HG03095 (cell line): ENCODE measurements around the gene BCKDHB.
"Not testable (repeated sequence)": the region's sequence is repeated elsewhere in the genome, so short reads cannot be mapped to it uniquely, and the experiment has no call there.

ENCODE experiments used
- ATAC-seq: cut with Tn5 transposase; IDR thresholded peaks from one replicate; pipeline ENCODE4 v1.9.1; 2021; ENCODE audit warnings: moderate library complexity; ENCODE audit not compliant: unreplicated experiment

BCKDHB gene

DNA sequence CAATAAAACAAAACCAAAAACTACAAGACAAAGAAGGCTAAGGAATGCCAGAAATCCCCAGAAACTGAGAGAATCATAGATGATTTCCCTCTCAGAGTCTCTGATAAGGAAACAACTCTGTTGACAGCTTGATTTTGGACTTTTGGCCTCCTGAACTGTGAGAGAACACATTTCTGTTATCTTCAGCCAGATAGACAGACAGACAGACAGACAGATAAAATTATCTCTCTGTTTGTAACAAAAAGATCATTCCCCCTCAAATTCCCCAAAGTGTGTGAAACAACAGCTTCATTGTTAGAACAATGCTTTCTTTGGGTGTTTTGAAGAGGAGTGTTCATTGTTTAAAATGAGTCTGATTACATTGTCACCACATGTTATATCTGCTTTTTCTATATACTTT lies 148.2 kb downstream of the BCKDHB start:
- no peak for ATAC-seq

GRCh38 chr6:80256691-80257090 lies 150.2 kb downstream of the BCKDHB start:
- no peak for ATAC-seq

GRCh38 chr6:80259118-80259517 lies 152.6 kb downstream of the BCKDHB start:
- ATAC-seq: no peak

- ATAC-seq: no peak
These were observed 157.1 kb downstream of the BCKDHB start for GRCh38 chr6:80263585-80263984.

DNA sequence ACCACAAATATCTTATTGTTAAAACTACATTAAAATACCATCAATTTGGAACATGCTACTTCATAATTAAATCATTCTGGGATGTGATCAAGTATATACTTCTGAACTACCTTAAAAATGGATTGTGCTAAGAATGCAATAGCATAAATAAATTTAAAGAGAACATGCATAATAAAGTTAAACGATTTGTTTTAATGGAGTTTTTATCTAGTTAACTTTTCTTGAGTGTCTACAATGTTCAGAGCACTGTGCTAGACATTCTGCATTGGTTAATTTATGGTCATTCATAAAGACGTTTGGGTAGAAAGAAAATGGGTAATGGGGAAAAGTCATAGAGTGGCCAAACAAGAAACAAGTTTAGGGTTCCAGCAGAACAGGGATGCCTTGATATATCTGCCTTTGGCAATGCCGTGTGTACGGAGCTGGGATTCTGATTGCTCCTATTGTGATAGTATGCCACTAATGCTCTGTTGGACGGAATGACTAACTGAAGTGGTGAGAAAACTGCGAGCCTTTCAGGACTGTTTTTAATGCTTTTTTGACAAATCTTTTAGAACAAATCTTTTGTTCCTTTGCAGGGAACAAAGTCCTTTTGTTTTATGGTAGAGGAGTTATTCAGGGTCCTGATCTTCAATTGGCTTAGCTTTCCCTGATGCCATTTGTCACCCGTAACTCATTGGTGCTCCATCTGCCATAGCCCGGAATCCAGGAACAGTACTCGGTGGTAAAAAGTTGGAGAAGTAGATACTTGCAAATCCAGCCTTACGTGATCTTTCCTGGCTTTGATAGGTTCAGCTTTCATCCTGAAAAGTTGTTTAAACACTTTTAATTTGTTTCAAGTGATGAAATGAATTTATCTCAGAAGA lies 162.6 kb downstream of the BCKDHB start:
- ATAC-seq: no peak

DNA sequence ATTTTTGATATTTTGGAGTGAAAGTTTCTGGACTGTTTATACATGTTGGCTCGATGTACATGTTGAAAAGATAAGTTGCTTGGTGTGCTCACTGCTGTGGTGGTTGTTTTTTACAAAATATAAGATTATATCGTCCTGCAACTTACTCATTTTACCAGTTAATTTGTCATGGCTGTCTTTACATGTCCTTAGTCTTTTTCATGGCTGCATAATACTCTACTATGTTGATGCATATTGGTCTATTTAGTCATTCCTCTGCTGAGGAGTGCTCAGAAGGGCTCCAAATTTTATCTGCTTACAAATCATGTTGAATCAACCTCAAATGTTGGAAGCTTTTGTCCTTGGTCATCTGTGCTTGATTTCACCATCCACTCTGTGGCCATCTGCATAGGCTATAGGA lies 164.6 kb downstream of the BCKDHB start:
- no peak for ATAC-seq

DNA sequence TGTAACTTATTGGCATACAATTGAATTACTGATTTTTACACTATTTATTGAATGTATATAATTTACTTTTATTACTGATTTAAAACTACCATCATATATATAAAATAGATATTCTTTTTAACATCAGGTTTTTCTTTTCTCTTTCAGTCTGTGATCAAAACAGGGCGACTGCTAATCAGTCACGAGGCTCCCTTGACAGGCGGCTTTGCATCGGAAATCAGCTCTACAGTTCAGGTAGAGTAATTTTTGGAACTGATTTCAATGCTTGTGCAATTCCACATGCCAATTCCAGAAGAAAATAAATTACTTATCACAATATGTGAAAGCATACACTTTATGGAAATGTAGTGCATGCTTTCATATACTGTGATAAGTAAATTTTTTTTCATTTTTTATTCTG lies 166.5 kb downstream of the BCKDHB start:
- no peak for ATAC-seq

GRCh38 chr6:80276861-80277260 lies 170.4 kb downstream of the BCKDHB start:
- ATAC-seq: no peak

GRCh38 chr6:80277501-80277900 lies 171.0 kb downstream of the BCKDHB start:
- ATAC-seq: no peak

- no peak for ATAC-seq
These were observed 174.0 kb downstream of the BCKDHB start for GRCh38 chr6:80280262-80281010.

DNA sequence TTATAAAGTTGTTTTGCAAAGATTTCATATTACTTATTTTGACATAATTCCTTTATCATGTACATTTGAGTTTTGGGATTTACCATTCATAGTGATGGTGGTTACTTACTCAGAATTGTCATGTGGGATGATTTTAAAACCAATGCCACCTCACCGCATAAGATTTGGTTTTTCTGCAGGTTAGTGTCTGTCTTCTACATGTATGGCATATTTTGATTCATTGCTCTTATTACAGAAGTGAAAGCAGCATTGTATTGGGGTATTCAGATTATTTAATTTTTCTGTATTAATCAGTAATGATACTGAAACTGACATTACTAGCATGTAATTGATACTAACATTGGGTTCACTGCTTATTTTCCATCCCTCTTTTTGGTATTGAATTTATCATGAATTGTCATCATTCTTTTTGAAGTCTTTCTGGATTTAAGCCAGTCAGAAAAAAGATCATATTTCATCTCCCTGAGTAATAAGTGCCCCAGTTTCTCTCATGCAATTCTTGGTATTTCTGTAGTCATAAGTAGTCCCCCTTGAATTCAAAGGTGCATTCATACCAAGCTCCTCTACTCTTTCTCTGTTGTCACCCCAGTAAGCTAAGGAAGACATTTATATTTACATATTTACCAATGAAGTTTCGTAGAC lies 176.6 kb downstream of the BCKDHB start:
- ATAC-seq: no peak

- ATAC-seq: no peak
These were observed 180.6 kb downstream of the BCKDHB start for GRCh38 chr6:80287112-80287511.

DNA sequence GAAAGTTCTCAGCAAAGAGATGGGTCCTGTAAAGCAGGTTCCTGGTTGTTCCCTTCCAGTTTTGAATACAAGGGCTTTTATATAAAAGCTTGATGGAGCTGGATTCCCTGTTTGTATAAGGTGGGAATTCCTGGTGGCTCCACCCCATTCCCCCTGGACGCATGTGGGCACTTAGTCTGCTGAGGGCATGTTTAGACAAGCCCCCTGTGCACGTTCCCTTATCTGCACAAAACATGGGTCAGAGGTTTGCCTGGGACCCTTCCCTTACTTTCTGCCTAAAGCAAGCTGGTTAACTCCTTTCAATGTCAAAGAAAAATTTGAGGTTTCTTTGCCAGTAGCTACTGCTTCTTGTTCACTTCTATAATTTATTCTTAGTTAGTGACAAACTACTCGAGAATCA lies 181.1 kb downstream of the BCKDHB start:
- ATAC-seq: no peak

DNA sequence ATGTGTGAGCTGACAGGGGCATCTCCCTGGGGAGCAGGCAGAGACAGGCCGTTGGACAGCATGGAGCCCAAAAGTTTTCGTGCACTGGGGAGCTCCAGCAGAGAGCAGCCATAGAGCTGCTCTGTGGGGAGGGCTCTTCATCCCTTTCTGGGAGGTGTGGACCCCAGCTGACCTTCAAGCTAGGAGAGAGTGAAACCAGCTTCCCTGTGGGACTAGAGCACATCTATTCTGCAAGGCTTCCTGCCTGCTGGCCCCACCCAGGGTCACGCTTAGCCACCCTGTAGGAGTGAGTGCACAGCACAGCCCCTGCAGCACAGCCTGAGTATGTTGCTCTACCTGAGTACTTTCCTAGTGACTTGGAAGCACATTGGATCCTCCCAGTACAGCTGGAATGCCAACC lies 183.3 kb downstream of the BCKDHB start:
- ATAC-seq: no peak

GRCh38 chr6:80294531-80294930 lies 188.1 kb downstream of the BCKDHB start:
- not testable (repeated sequence) for ATAC-seq

- ATAC-seq: no peak
These were observed 196.2 kb downstream of the BCKDHB start for GRCh38 chr6:80302716-80303115.

- ATAC-seq: no peak
These were observed 197.5 kb downstream of the BCKDHB start for GRCh38 chr6:80304014-80304413.

DNA sequence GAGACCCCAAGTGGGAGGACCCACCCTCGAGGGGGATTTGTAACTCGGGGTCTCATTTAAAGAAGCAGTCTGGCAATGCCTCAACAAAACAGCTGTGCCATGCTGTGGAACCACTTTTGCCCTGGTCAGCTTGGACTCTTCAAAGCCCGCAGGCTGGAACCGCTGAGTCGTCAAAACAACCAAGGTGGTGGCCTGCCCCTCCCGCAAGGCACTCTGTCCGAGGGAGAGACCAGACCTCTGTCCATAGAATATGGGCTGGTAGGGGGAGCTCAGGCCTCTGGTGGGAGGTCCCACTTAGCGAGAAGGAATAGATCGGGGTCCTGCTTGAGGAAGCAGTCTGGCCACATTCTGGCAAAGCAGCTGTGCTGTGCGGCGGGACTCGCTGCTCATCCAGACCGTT lies 208.1 kb downstream of the BCKDHB start:
- ATAC-seq: no peak

DNA sequence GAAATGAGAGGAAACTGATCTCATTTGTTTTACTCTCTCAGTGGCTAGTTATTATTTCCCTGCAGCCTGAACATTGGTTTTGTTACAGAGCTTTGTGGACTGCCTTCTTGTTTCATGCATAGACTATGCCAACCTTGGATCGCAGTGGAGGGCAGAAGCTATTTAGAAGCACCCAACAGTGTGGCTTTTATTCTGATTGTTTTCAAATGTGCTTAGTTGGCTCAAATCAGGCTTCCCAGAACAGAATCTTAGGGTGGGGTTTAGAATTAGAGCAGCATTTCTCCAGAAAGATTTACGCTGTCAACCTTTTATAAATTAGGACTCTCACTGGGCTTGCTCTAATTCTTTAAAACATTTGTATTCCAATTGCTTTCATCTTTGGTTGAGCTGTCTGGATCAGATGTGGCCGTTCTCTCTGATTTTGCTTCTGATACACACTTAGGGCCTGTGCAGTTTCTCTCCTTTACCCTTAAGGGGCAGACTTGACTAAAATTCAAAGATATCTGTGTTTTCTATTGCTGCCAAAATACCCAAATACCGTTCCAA lies 210.3 kb downstream of the BCKDHB start:
- ATAC-seq: no peak

DNA sequence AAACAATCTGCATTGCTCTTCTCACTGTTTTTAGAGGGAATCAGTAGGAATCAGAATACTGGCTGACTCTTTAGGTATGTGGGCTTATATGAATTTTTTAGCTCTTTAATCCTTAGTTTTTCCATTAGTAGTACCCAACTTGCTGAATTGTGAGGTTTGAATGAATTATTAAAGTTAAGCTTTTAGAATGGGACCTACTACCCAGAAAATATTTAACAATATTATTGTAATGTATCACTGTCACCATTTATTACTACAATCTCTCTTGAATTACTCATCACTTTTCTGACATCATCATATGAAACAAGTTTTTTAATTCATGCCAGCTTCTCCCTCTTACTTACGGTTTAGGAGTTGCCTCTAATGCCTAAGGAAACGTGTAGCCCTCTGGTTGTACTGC lies 212.7 kb downstream of the BCKDHB start:
- ATAC-seq: no peak

- ATAC-seq: no peak
These were observed 214.5 kb downstream of the BCKDHB start for GRCh38 chr6:80321011-80321410.
